AG08396 (cell line): ENCODE data around the gene UNC93B1.

Experiments used
- DNase-seq: peaks from one replicate; pipeline ENCODE4 v3.0.0; 2012; ENCODE audit warnings: low spot score, mixed read lengths

The UNC93B1 gene

DNA sequence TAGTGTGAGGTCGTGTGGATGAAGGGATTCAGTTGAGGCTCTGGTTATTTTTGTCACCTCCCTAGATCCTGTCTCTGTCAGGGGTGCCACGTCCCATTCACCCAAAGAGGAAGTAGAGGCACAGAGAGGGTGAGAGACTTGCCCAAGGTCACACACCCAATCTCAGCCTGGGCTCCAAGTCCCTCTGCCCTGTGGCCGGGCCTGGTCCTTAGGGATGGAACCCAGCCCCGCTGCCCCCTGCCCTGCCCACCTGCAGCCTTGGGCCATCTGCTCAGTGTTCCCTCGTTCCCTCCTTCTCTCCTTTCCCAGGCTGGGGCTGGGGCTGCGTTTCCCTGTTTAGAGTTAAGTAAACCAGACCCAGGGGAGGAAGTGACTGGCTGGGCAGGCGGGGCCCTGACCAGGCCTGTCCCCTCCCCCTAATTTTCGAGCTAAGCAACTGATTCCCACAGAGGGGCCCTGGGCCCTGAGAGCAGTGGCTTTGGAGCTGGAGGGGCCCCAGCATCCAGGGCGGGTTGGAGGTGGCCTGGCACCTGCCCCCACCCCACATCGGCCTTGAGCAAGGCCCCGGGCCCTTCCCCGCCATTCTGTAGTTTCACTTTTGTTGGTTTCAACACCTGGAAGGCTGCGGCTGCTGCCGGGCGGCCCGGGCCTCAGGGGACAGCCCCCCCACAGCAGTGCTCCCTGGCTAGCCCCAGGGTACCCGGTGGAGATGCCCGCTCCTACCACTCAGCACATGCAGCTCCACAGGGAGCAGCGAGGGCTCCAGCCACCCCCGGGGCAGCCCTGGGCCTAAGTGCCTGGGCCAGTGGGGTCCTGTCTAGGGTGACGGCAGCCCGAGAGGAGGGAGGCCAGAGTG, 36.4 kb upstream of the UNC93B1 start:
- peak; percentile 74 for DNase-seq

- DNase-seq = no peak
These were observed 35.7 kb upstream of the UNC93B1 start for GRCh38 chr11:68039526-68040086.

GRCh38 chr11:68038718-68039525, 35.0 kb upstream of the UNC93B1 start, which contains the start of gene TCIRG1:
Gene TCIRG1, plus strand, starts transcription at chr11:68039025. Its CDS starts 2,247 bp downstream, at chr11:68041272.
- peak; percentile 95 for DNase-seq

DNA sequence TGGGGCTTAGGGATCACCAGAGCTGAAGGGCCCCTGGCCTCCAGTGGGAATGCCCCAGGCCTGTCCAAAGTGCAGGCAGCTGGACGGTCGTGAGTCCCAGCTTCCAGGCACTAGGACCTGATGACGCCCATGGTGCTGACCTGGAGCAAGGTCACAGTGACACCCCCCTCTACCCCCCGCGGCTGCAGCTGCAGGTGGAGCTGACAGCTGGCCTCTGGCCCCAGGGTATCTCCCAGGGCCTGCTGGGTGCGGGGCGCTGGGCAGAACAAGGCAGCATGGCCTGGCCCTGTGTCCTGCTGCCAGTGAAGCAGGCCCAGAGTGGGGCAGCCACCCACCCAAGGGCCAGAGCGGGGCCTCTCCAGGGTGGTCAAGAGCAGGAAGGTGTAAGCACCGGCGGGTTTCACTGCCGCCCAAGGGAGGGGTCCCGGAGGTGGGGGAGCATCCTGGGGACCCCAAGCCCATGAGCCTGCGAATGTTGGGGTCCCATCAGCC, 34.4 kb upstream of the UNC93B1 start:
- DNase-seq = no peak

GRCh38 chr11:68037411-68038225, 33.7 kb upstream of the UNC93B1 start:
- DNase-seq = no peak

GRCh38 chr11:68036717-68037239, 32.9 kb upstream of the UNC93B1 start:
- DNase-seq = no peak

DNA sequence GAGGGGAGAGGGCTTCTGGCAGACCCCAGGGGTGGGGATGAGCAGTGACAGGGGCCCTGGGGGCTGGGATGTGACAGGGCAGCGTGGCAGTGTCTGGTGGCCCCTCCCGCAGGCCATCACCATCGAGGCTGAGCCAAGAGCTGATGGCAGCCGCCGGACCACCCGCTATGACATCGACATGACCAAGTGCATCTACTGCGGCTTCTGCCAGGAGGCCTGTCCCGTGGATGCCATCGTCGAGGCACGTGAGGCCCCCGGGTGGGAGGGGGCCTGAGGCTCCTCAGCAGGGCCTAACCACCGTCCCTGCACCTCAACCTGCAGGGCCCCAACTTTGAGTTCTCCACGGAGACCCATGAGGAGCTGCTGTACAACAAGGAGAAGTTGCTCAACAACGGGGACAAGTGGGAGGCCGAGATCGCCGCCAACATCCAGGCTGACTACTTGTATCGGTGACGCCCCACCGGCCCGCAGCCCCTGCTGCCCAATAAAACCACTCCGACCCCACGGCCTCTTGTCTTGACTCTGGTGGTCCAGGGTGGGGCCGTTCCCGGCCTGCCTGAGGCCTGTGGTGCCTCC, 32.3 kb upstream of the UNC93B1 start:
- no peak for DNase-seq

GRCh38 chr11:68035266-68035876, 31.5 kb upstream of the UNC93B1 start:
- DNase-seq = no peak

GRCh38 chr11:68033708-68034045, 29.8 kb upstream of the UNC93B1 start:
- DNase-seq = no peak

DNA sequence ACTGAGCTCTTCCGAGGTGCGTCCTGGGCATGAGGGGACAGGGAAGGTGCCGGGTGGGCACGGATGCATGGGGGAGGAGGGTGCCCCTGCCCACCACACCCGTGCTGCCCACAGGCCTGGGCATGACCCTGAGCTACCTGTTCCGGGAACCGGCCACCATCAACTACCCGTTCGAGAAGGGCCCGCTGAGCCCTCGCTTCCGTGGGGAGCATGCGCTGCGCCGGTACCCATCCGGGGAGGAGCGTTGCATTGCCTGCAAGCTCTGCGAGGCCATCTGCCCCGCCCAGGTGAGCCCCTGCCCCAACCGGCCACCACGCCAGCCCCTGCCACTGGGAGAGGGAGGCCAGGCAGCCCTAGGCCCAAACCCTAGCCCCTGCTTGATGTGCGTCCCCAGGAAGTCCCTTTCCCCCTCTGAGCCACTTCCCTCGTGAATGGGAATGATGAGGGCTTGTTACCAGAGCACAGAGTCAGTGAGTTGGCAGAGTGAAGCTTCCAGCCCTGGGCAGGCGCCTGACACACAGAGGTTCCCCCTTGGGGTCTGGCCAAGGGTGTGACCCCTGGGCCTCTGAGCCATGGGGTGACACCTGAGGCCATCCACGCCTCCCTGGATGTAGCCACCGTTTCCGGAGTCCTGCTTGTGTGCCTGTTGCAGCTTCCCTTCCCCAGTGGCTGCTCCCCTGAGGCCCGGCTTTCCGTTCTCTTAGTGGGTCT, 29.3 kb upstream of the UNC93B1 start:
- DNase-seq = no peak

DNA sequence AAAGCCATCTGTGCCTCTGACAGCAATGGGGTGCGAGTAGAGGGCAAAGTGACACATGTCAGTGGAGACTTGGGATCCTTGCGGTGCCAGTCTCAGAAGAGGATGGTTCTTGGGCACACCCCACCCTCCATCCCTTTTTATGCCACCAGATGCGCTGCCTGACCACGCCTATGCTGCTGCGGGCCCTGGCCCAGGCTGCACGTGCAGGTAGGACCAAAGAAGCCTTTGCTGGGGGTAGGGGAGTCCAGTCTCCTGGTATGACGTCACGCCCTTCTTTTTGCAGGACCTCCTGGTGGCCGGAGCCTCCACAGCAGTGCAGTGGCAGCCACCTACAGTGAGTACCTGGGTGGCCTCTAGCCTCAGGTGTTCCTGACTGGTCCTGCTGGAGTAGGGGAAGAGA, 28.1 kb upstream of the UNC93B1 start:
- no peak for DNase-seq

DNA sequence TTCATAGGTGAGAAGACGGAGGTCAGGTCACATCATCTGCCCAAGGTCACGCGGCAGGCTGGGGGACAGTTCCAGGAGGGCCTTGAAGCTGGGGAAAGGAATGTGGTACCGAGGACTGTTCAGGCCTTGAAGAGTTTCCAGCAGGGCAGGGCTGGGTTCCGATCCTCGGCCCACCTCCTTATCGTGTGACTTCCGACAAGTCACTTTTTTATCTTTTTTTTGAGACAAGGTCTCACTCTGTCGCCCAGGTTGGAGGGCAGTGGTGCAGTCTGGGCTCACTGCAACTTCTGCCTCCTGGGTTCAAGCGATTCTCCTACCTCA, 27.2 kb upstream of the UNC93B1 start:
- no peak for DNase-seq

DNA sequence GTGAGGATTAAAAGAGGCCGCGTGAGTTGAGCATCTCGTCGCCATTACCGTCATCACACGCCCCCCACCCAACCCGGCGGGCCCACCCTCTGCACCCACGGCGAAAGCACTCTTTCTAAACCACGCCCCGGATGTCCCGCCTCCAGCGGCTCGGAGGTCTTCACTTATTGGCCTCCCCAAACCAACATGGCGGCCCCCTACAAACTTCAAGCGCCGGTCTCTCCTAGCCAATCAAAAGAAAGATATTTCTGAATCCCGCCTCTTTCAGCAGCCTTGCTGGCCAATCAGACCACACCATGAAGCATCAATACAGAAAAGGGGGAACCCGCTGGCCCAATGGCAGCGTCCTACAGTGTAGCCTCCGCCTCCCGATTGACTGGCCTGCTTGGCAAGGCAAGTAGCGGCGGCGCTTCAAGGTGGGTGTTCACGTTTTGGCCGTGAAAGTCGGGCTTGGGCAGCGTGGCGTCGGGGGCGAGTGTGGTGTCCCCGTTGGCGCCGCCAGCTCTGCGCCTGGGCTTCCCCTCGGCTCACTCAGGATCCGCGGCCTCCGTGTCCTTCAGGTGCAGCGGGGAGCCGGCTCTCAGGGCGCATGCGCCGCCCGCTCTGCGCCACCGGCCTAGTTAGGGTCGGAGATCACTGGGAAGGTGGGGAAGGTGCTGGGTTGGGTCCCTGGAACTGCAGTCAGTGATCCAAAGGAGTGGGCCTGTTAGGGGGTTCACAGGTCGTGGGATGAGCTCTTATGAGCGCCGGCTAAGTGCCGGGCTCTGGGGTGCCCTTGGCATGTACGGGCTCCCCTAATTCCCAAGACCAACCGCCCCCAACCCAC, 26.6 kb upstream of the UNC93B1 start, which contains the start of gene NDUFS8:
Gene NDUFS8, plus strand, starts transcription at position 364 of the 826 bp plus-strand sequence. CDS start 1,471 bp downstream, outside the sequence.
- DNase-seq = peak; percentile 100

GRCh38 chr11:68028802-68029545, 25.1 kb upstream of the UNC93B1 start:
- DNase-seq = no peak

GRCh38 chr11:68027667-68028066, 23.8 kb upstream of the UNC93B1 start:
- no peak for DNase-seq

GRCh38 chr11:68026391-68027105, 22.7 kb upstream of the UNC93B1 start:
- no peak for DNase-seq

GRCh38 chr11:68025047-68025446, 21.1 kb upstream of the UNC93B1 start:
- no peak for DNase-seq

GRCh38 chr11:68024508-68024907, 20.6 kb upstream of the UNC93B1 start:
- no peak for DNase-seq
